Effector CD8-positive, alpha-beta T cell (primary cell): ENCODE results near the gene SPATA9.
A peak's percentile ranks its signal among the peaks of the same experiment; 100 is the strongest.

Source experiments
- DNase-seq: peaks from one replicate; lab custom pipeline; 2025; lab: John Stamatoyannopoulos, UW

The SPATA9 gene

GRCh38 chr5:95684361-95684760 lies 1.6 kb upstream of the SPATA9 start:
- DNase-seq, result no peak

DNA sequence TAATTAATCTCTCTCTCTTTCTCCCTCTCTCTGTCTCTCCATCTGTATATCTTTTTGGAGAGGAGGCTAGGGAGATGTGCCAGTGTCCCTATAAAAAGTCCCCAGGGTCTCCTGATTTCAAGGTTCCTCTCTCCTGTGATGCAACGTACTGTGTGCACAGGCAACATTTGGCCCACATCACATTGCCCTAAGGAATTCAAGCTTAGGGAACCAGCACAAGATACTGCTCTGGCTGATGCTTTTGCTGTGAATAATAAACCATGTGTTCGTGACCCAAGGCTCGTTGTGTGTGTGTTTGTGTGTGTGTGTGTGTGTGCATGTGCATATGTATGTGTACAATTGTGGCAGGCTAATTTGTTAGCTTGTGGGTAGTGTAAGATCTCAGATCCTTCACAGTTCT lies 9.7 kb downstream of the SPATA9 start:
- DNase-seq, result no peak

DNA sequence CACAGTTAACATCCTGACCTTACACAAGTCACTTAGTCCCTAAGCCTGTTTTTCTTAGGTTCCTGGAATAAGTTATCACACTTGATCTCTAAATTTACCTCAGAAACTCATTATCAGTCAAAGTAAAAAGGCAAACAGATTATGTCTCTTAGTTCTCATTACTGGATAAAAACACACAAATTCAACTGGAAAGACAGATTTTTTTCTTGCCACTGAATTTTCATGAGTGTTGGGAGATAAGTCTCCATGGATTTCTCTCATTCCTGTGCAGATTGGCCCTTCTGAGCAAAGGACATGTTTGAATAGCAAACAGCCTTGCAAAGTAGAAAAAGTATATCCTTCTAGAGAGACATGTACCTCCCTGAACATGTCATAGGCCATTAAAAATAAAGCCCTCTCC lies 10.2 kb downstream of the SPATA9 start:
- DNase-seq, result no peak

GRCh38 chr5:95671826-95672225 lies 11.0 kb downstream of the SPATA9 start:
- no peak for DNase-seq

- no peak for DNase-seq
These were observed 12.2 kb downstream of the SPATA9 start for GRCh38 chr5:95670568-95670967.

DNA sequence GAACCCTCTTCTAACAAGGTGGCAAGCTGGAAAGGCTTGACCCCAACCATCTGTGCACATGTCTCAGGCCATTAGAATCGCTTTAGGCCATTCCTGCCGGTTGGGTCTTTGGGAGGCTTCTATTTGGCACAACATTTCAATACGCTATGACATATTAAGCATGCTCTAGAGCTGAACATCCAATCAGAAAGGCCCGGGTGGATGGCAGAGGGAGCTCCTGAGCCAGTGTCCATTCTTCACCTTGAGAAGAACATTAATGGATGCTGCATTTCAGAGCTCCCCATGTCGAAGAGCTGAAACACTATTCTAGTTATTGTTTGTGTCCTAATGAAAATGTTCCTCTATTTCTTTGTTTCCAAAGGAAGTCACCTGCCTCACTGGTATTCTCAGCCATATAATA lies 12.8 kb downstream of the SPATA9 start:
- no peak for DNase-seq

DNA sequence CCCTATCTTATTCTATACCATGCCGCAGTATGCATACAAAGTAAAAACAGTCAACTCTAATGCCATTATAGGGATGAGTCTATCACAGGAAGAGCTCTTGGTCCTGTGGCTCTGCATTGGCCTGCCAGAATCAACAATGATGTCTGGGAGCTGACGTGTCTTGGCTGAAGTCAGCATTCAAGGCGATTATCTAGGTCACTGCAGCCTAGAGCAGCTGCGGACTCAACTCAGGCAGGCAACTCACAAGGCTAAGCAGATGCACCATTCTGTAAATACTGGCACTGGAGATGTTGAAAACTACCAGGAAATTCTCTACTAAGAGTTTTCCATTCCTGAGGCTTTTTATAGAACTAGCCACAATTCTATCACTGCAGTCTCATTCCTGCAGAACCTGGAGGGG lies 13.3 kb downstream of the SPATA9 start:
- no peak for DNase-seq

- DNase-seq, result no peak
These were observed 14.1 kb downstream of the SPATA9 start for GRCh38 chr5:95668728-95669127.

GRCh38 chr5:95668216-95668615 lies 14.6 kb downstream of the SPATA9 start:
- no peak for DNase-seq

GRCh38 chr5:95667678-95668077 lies 15.1 kb downstream of the SPATA9 start:
- DNase-seq, result no peak

DNA sequence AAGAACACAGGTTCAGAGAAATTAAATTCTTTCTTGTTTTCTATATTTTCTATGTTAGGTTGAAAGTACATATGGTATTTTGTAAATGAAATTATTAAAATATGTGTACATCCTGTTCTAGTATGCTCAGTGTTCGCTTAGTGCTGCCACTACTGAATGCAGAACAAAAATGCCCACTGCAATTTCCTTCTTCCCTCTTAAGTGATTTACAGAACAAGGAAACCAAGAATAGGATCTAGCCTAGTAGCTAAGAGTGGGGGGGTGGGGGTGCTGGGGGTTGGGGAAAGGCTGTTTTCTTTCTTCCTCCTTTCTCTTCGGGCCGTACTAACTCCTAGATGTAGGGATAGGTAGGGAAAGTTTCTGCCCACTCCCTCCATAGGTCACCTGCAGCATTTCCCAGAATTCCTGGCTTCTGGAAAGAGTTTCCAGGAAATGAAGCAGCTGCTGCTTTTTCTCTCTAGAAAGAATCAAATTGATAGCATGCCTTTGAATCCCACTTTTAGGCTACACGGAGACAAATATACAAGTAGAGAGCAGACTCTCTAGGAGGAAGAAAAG lies 15.7 kb downstream of the SPATA9 start:
- no peak for DNase-seq

GRCh38 chr5:95664204-95664786 lies 18.5 kb downstream of the SPATA9 start:
- DNase-seq, result no peak

DNA sequence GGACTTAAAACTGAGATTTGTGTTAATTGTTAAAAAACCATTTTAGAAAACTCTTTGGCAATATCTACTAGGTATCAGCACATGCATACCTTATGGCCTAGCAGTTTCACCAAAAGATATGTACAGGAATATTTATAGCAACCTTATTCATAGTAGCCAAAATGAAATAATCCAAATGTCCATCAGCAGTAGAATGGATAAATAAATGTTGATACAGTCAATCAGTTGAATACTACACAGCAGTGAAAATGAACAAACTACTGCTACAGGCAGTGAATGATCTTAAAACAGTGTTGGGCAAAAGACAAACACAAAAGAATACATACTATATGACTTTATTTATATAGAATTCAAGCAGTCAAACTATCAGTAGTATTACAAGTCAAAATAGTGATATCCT lies 19.8 kb downstream of the SPATA9 start:
- DNase-seq, result no peak

GRCh38 chr5:95660060-95660459 lies 22.7 kb downstream of the SPATA9 start:
- DNase-seq, result no peak

DNA sequence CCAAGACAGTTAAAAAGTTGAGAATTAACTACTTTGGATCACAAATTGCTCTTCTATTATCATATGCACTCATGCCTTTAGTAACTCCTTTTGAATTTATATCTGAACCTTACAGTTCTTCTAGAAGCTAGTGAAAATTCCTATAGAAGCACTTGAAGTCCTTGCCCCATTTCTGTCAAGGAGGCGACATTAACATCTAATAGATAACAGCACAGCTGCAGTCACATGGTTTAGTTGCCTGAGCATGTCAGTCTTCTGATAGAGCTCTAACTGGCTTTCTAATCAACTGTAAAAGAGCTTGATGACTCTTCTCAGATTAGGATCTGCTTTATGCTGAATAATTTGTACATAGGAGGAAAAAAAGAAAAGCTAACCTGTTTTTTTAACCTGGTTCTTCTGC lies 27.2 kb downstream of the SPATA9 start:
- no peak for DNase-seq

- no peak for DNase-seq
These were observed 28.6 kb downstream of the SPATA9 start for GRCh38 chr5:95654196-95654595.

DNA sequence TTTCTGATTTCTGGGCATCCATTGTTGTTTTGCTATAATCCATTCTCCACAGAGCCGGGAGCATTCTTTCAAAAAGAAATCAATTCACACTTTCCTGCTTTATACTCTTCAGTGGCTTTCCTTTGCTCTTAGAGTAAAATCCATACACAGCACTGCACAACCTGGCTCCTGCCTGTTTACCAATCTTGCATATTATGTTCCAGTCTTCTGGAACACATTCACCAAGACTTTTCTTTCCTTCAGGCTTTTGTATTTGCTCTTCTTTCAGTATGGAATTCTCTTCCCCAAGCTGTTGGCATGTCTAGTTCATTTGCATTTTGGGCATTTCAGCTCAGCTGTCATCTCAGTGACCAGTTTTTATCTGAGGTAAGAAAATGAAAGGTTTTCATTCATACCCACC lies 29.9 kb downstream of the SPATA9 start:
- no peak for DNase-seq

- DNase-seq, result no peak
These were observed 32.8 kb downstream of the SPATA9 start for GRCh38 chr5:95649842-95650620.

- no peak for DNase-seq
These were observed 33.5 kb downstream of the SPATA9 start for GRCh38 chr5:95649274-95649673.

- DNase-seq, result no peak
These were observed 34.6 kb downstream of the SPATA9 start for GRCh38 chr5:95647886-95648860.

DNA sequence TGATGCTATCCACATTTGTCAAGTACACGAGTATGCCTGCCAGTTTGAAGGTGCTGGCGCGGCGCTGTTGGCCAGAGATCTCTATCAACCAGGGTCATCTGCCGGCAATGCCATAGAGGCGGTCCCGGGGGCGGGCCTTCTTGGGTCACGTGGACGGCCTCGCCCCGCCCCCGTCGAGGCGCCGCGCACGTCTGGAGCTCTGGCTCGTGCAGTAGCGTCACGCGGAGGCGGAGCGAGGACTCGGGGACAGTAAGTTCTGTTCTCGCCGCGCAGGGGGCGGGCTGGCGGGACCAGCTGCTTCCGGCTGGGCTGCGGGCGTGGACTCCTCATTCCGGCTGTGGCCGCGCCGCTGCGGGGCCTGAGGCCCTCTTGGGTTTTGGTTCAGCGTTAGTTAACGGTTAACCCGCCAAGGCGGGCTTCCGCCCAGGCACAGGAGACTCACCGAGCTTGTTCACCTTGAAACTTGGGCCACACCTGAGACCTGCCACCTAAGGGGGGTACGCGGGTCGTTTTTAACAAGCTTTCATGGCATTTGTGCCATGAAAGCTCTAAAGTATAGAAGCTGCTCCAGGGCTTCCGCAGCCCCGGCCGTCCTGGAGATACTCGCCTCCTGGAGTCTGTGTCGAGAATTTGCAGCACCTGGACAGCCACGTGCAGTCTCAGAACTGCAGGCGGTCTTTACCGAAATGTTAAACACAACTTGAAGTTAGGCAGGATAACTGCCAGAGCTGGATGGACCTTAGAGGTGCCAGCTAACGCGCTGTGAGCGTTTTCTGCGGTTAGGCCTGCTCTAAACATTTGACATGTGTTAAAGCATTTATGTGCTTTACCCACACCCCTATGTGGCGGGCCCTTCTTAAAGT lies 36.0 kb downstream of the SPATA9 start, which contains the start of gene RFESD:
TSS of gene RFESD (plus strand) at position 209 of the 863 bp plus-strand sequence. CDS start 5,495 bp downstream, outside the sequence.
- DNase-seq, result peak; percentile 87
